Measurements from ENCODE around the gene RNASEH2B.

RNASEH2B gene, protein sequence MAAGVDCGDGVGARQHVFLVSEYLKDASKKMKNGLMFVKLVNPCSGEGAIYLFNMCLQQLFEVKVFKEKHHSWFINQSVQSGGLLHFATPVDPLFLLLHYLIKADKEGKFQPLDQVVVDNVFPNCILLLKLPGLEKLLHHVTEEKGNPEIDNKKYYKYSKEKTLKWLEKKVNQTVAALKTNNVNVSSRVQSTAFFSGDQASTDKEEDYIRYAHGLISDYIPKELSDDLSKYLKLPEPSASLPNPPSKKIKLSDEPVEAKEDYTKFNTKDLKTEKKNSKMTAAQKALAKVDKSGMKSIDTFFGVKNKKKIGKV

DNA sequence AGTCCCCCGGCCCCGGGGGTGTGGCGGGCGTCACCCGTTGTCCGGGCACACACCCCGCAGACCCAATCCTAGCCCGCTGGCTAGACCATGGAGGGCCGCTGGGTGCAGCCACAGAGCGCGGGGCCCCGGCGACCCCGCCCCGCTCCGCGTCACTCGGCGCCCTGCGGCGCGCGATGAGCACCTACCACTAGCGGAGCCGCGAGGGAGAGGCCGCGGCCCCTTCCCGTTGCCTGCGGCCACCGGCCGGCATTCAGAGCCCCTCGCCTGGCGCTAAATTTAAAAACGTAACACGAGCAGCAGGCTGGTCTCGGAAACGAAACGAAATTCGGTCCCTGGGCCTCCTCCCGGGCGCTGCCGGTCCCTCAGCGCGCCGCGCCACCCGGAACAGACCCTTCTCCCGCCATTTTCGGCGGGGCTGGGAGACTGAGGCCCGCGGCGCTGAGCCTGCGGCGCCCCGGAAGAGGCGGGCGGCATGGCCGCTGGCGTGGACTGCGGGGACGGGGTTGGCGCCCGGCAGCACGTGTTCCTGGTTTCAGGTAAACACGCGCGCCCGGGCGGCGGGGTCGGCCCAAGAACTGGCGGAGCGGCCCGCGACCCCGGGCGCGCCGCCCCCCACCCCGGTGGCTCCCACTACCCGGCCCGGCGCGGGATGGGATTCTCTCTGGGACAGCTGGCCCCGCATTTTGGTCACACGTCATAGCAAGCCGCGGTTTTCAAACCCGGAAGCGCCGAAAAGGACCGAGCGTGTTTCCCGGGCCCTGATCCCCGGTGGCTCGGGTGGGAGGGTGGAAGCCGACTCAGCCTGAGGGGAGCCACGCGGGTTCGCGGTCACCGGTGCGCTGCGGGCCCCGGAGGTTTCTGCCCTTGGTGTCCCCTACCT, at the start of gene RNASEH2B:
Gene RNASEH2B (plus strand): TSS at position 187 of the 880 bp plus-strand sequence. CDS start 286 bp downstream, at position 473.
- DNase-seq (ENCODE audit: low spot score) = peak; percentile 81

DNA sequence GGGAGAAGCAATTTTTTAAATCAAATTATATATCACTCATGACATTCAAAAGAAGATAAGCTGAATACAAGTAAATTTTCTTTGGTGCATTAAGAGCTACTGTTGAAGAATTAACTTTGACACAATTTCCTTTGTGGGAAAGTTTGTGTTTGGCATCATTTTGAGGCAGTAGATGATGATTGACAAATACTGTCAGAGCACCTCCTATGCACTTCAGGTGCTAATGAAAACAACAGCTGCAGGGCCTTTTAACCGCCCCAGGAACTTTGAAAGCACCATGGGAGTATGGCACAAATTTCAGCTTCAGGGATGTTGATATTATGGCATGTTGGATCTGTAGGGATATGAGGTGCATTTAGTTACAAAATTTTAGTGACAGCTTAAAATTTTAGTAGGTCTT, 45.1 kb upstream of the RNASEH2B start:
- DNase-seq (ENCODE audit: low spot score) = no peak

DNA sequence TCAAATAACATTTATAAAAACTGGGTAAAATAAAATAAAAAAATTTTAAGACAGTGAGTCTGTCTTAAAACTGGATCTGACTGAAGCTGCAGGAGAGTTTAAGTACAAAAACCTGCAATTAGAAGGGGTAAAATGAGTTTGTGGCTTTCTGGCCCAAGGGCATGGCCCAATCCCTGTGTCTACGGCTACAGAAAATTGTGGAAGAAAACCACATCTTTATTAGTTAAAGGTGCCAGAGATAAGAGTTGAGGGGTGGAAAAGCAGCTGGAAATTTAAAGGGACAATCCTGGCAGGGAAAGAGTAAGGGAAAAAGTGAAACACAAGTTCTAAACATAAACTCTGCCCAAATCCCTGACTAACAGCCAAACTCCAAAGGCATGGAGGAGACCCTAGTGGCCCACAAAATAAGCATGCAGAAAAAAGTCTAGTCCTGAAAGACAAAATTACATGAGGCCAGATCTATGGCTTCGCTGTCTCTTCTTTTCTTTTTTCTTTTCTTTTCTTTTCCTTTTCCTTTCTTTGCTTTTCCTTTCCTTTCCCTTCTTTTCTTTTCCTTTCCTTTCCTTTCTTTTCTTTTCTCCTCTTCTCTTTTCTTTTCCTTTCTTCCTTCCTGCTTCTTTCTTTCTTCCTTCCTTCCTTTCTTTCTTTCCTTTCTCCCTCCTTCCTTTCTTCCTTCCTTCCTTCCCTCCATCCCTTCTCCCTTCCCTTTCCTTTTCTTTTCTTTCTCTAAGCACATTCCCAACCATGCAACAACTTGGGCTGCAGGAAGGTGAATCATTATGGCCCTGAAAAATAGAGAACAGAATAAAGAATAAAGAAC, 42.6 kb upstream of the RNASEH2B start:
- no peak for DNase-seq (ENCODE audit: low spot score)

DNA sequence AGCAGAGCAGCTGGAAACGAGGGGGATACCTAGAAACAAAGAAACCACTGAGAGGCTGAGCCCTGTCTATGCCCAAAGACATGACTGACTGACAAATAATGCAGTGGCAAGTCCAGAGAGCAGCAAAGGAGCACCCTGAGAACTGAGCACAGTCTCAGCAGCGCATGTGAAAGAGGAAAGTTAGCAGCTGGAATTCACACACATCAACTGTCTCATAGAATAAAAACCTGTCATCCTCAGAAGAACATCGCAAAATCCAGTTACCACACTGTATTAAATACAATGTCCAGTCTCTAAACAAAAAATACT, 42.0 kb upstream of the RNASEH2B start:
- DNase-seq (ENCODE audit: low spot score) = no peak

DNA sequence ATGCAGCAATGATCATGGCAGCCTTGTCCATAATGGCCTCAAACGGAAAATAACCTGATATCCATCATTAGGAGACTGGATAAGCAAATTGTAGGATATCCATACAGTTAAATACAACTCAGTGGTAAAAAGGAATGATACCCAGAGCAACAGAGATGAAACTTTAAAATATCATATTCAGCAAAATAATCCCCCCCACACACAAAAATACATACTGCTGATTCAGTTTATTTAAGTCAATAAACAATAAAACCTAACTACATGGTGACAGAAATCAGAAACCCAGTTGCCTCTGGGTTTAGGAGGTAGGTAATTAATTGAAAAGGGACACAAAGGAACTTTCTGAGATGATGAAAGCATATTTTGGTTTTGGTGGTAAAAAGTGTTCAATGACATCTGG, 38.2 kb upstream of the RNASEH2B start:
- DNase-seq (ENCODE audit: low spot score) = no peak

DNA sequence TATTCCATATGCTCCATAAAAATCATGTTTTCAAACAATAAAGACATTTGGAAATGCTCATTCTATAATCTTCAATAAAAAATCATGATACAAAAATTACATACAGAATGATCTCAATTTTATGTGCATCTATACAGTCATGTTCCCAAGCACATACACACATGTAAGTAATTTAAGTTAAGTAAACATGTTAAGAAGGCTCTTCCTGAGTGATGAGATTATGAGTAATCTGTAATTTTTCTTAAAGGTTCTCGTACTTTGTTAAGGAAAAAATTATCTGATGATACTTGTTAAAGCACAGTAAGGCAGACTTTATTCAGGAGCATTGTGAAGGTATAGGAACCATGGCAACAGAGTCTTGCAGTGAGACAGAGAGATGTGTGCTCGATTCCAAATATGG, 36.1 kb upstream of the RNASEH2B start:
- DNase-seq (ENCODE audit: low spot score) = no peak

DNA sequence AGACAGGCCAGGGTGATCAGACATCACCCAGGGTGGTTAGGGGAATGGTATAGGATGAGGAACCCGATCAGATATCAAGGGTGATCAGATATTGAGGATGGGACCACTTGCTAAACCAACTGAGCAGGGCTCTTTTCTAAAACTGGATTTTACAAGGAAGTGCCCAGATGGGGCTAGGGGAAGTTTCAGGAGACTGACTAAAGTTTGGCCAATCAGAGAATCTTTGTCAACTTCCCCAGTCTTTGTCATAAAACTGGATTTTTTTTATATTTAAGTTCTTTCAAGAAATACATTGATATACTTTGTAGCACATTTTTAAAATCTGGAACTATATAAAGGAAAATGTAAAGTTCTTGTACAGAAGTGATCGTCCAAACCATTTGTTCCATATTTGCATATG, 35.6 kb upstream of the RNASEH2B start:
- DNase-seq (ENCODE audit: low spot score) = no peak

DNA sequence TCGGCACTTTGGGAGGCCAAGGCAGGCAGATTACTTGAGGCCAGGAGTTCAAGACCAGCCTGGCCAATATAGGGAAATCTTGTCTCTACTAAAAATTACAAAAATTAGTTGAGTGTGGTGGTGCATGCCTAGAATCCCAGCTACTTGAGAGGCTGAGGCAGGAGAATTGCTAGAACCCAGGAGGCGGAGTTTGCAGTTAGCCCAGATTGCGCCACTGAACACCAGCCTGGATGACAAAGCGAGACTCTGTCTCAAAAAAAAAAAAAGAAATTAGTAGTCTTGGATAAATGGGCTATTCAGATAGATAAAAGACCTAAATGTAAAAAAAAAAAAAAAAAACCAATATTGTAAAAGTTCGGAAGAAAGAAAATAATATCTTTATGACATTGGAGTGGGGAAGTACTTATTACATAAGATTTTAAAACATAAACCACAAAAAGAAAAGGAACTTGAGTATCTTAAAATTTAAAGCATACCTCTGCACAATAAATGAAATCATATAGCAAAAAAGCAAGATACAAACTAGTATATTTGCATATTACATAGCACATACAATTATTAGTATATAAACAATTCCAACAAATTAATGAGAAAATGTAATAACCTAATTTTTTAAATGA, 26.7 kb upstream of the RNASEH2B start:
- no peak for DNase-seq (ENCODE audit: low spot score)

DNA sequence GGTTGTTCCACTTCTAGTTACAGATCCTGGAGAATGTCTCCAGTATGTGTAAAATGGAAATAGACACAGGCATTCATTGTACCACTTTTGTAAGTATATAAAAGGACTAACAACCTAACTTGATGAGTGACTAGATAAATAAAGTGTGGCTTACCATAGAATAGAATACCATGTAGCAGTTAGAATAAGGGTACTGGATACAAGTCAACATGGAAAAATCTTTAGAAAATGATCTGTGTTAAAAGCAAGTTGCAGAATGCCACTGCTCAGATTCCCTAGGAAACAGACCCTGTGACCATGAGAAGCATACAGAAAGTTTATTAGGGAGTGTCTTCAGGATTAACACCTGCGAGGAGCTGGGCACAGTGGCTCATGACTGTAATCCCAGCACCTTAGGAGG, 25.9 kb upstream of the RNASEH2B start:
- no peak for DNase-seq (ENCODE audit: low spot score)

DNA sequence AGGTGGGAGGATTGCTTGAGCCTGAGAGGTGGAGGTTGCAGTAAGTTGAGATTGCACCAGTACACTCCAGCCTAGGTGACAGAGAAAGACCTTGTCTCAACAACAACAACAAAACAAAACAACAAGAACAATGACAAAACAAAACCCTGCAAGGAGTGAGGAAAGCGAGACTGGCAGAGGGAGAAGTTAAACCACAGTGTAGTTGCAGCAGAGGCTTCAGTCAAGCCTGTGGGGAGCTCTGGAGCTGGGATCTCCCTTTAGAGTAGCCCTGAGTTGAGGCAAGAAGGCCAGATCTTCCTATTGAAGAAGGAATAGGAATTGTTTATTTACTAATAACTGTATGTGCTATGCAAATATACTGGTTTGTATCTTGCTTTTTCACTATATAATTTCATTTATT, 25.3 kb upstream of the RNASEH2B start:
- no peak for DNase-seq (ENCODE audit: low spot score)

DNA sequence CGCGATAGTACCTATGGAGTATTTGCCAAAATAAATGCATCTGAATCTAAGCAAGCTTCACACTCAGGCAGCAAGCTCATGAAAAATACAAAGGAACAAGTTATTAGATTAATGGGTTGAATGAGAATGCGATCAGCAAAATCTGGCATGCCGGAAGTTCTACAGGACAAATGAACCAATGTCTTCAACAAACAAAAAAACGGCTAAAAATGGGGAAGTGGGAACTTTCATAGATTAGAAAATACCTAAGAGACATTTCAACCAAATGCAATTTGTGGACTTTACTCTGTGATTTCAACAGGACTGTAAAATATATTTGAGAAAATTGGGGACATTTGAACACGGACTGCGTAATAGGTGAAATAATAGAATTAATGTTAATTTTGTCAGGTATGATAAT, 22.4 kb upstream of the RNASEH2B start:
- no peak for DNase-seq (ENCODE audit: low spot score)

DNA sequence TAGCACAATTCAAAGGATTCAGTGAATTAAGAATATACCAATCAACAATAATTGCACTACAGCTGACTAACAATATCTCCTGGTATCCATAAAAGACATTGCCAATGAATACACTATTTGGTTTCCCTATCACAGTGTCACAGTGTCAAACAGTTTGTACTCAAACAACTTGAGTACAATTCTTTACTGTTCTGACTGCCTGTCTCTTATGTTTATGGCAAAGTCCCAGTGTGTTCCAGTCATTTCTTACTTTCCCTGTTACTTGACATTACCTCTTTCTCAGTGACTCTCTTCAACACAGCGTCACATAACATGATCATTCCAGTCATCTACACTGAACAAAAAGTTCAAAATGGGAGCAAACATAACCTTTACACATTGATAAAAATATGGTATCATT, 21.2 kb upstream of the RNASEH2B start:
- no peak for DNase-seq (ENCODE audit: low spot score)

DNA sequence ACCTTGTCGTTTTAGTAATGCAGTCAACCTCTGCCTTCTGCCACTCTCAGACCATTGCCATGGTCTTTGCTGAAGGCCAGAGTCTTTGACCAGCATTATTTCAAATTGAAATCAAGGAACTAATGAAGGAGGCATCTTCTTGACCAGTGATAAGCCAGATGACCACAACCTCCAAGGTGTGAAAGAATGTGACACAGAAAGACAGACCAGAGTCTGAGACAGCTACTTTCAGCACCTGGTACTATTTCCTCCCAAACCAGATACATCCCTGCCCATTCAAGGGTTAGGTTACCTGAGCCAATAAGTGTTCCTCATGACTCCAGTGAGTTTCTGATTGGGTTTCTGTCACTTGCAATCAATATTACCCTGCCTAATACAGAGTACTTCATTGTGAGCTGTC, 20.3 kb upstream of the RNASEH2B start:
- DNase-seq (ENCODE audit: low spot score) = no peak

DNA sequence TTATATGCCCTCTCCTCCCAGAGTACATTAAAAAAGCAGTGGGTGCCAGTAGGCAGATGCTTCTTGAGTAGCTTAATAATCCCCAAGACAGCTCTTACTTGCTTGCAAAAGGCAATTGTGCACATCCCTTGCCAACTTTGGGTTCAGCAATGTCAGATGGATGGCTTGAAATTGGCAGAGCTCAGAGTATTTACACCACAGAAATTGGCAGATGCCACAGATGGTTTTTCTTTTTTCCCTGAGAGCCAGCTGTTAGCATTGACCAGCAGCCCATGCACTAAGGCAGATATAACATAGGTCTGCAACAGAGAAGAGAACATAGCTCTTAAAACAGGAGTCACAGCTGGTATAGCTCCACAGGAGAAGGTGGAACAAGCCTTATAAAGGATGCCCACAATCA, 18.4 kb upstream of the RNASEH2B start:
- DNase-seq (ENCODE audit: low spot score) = no peak

DNA sequence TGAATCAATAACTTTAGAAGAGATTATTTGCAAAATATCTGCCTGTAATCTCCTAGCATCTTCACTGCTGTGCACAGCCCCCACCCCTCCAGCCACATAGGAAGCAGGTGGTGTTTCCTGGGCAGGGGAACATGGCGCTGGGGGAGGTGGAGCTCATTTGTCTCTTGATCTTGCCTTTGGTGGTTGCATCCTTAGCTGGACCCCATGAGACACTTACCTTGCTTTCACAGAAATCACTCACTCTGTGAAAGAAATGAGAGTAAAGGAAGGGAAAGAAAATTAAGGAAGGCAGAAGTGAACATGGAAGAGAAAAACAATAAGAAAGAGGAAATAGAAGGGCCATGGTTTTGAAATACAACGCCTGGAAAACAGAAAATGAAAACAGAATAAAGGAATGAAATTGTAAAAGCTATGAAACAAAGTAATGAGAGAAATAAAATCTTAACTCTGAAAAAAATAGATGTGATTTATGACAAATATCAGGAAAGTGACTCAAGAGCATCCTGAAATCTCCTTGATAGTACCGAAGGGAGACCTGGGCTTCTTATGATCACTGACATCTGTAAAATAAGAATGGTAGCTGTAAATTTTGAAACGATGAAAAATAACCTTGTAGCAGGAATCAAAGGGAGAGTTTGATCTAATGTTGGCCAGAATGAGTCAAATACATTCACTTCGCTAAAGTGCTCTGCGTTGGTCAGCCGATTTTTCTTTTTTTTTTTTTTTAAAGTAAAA, 17.2 kb upstream of the RNASEH2B start:
- no peak for DNase-seq (ENCODE audit: low spot score)

DNA sequence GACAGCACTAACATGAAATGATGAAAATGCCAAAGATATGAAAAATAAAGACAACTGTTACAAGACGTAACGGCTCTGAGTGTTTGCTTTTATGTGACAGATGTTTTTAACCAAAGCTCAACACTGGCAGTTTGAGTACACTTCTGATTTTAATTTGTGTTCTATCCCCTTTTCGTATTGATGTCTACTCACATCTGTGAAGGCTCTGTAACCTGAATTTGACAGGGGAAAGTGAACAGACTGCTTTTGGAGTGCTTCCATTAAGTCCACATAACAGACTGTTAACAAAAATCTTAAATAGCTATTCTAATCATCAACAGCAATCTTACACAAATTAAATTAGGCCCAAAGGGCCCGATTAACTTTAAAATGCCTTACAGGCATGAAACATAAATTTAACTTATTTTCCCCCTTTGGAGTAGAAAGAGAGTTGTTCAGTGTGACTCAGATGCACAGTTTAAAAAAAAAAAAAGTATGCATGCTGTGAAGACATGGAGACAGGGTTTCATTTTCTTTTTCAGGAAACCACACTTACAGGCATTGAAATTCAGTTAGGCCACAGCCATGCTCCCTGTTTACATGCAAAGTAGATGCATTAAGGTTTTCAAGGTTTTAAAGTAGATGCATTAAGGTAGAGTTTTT, 16.3 kb upstream of the RNASEH2B start:
- no peak for DNase-seq (ENCODE audit: low spot score)

DNA sequence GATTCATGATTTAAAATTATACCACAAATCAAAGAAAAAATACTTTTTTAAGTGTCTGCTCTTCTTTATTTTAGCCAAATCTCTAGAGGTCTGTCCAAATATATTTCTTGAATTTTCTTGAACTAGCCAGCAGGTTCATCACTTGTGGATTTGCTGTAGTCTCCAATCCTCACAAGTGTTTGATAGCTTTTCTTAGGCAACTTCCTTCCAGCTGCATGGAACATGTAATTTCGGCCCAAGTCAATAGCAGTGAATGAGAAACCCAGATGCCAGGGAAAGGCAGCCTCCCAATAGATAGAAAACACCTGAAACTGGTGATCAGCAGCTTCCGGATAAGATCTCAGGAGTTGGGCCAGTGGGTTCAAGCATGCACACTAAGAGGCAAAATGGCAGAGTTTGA, 15.6 kb upstream of the RNASEH2B start:
- DNase-seq (ENCODE audit: low spot score) = no peak

DNA sequence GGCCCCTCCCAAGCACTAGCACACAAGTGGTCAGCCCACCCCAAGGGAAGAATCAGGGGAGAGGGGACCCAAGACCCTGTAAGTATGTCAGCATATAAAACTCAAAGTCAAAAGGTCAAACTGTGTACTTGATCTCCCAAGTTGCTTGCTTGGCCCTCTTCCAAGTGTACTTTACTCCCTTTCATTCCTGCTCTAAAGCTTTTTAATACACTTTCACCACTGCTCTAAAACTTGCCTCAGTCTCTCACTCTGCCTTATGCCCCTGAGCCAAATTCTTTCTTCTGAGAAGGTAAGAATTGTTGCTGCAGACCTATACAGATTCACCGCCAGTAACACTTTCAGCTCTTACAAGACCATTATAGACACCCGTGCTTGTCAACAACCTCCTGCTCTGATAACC, 15.1 kb upstream of the RNASEH2B start:
- DNase-seq (ENCODE audit: low spot score) = no peak

DNA sequence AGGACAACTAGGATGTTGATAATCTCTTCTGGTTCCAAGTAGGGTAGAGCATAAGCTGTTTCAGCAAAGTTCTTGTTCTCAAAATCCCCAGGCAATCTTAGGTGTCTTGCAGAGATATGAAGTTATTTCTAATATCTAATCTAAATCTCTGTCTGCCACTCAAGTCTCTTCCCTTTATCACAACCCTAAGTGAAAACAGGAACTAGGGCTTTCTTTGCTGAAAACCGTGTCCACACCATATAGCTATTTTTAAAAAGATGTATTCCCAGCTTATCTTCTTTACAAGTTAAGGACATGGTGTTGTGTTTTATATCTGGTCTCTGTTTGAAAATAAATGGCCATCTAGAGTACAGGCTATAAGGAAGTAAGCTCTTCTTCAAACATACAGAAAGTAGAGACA, 11.3 kb upstream of the RNASEH2B start:
- DNase-seq (ENCODE audit: low spot score) = no peak

DNA sequence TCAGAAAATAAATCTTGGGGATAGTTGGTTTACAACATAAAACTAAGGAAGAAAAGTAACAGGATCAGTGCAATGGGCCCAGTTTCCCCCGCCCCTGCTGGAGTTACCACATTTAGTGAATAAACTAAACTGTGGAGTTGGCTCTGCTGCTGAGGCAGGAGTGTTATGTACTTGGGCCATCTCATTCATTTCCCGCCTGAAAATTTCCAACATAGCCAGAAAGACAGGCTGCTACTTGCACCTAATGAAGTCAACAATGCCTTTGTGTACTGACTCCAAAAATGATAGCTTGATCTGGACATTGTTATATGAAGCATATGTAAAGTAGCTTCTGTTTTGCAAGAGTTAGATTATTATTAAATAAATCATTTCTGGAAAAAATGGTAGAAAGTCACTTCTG, 7.9 kb upstream of the RNASEH2B start:
- no peak for DNase-seq (ENCODE audit: low spot score)

DNA sequence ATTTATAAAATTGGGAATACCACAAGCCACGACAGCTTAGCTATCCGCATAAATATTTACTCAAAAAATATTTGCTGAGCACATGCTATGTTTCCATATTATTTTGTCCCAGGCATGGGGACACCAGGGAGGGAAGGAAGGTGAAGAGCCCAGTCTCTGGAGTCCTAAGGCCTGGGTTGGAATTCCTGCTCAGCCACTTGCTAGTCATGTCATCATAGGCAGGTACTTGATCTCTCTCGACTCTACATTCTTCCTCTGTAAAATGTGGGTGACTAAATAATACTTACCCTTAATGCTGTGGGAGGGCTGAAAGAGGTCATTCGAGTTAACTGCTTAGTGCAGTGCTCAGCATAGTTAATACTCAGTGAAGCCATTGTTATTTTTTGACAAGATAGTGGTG, 4.3 kb upstream of the RNASEH2B start:
- DNase-seq (ENCODE audit: low spot score) = no peak
